A549 (cell line): ENCODE results near the gene SNW1. TPM values are rescaled to one million over a fixed set of nuclear protein-coding genes. Genes with fewer than 3 reads are reported as not detected.
"Not testable (repeated sequence)": the region's sequence is repeated elsewhere in the genome, so short reads cannot be mapped to it uniquely, and the experiment has no call there.

Source experiments
- ATAC-seq, 2 experiments: fragments of 200-7000 bp in 1 of 2; fragments of >200 bp in 1 of 2; cut with Nextera tagmentation in 1 of 2; cut with Tn5 transposase in 1 of 2; 3 replicates each; pipeline versions ENCODE4 v1.8.0 to v1.9.1; 2018 to 2020; ENCODE audit warnings: mild to moderate bottlenecking in 1 of 2, moderate library complexity in 1 of 2
- CTCF ChIA-PET: fragments of 300-600 bp; sonication (Branson Sonifier 250); formaldehyde crosslinking; extraction: SDS; loops from one replicate; lab custom pipeline; 2021; ENCODE audit warnings: antibody characterized with exemption, inconsistent platforms; lab: Yijun Ruan, JAX
- POLR2A ChIA-PET: fragments of 350-600 bp; formaldehyde crosslinking; extraction: SDS; loops from one replicate; lab custom pipeline; 2021; ENCODE audit warnings: antibody characterized with exemption, inconsistent platforms; lab: Yijun Ruan, JAX
- DNase-seq, 2 experiments: peaks; one replicate each; pipeline versions ENCODE4 v3.0.0 to v3.0.0-alpha.2; 2011 to 2016; ENCODE audit warnings: low read depth in 1 of 2, low spot score in 1 of 2
- FAIRE-seq: peaks from 2 replicates; lab custom pipeline; 2011; peaks lifted over from hg19 to GRCh38; lab: Jason Lieb, UNC
- H3K27ac ChIP-seq, 2 experiments: fragments of >200 bp; sonication (Bioruptor Twin); formaldehyde crosslinking; 3 replicates each; pipeline ENCODE4 v1.5.1; 2016 to 2017
- H3K4me1 ChIP-seq: fragments of >200 bp; sonication (Bioruptor Twin); formaldehyde crosslinking; 3 replicates; pipeline ENCODE4 v1.6.1; 2016
- H3K4me2 ChIP-seq: fragments of >200 bp; sonication (Bioruptor Twin); formaldehyde crosslinking; 3 replicates; pipeline ENCODE4 v1.6.1; 2016
- H3K4me3 ChIP-seq: fragments of >200 bp; sonication (Bioruptor Twin); formaldehyde crosslinking; 3 replicates; pipeline ENCODE4 v1.5.1; 2016
- H3K9me3 ChIP-seq: fragments of >200 bp; sonication (Bioruptor Twin); formaldehyde crosslinking; 3 replicates; pipeline ENCODE4 v1.6.1; 2016
- BCL3 ChIP-seq: fragments of >200 bp; sonication (Bioruptor Twin); formaldehyde crosslinking; IDR thresholded peaks from 3 replicates; pipeline ENCODE4 v1.6.1; 2016
- BHLHE40 ChIP-seq: IDR thresholded peaks from 2 replicates; pipeline ENCODE4 v1.6.1; 2012; ENCODE audit warnings: low read depth, low read length, inconsistent platforms
- CEBPB ChIP-seq, 2 experiments: fragments of >200 bp in 1 of 2; sonication (Bioruptor Twin) in 1 of 2; formaldehyde crosslinking in 1 of 2; IDR thresholded peaks; 2 replicates each; pipeline ENCODE4 v1.6.1; 2012 to 2016
- CHD2 ChIP-seq: fragments of 150-350 bp; IDR thresholded peaks from 2 replicates; pipeline ENCODE4 v1.6.1; 2014; ENCODE audit warnings: low read length; ENCODE audit not compliant: partially characterized antibody
- CHD4 ChIP-seq: fragments of 200-600 bp; sonication (generic); IDR thresholded peaks from 2 replicates; pipeline ENCODE4 v1.6.1; 2016; ENCODE audit warnings: antibody characterized with exemption, mild to moderate bottlenecking, borderline replicate concordance
- ELK1 ChIP-seq: fragments of 150-350 bp; IDR thresholded peaks from 2 replicates; pipeline ENCODE4 v1.6.1; 2014; ENCODE audit warnings: low read depth, mild to moderate bottlenecking, low read length
- EP300 ChIP-seq, 2 experiments: fragments of >200 bp; sonication (Bioruptor Twin); formaldehyde crosslinking; IDR thresholded peaks; 2 replicates in 1 of 2; 3 replicates in 1 of 2; pipeline ENCODE4 v1.6.1; 2016 to 2017
- MYC ChIP-seq: IDR thresholded peaks from 2 replicates; pipeline ENCODE4 v1.6.1; 2012; ENCODE audit warnings: mild to moderate bottlenecking, inconsistent platforms, low read length, improper control_type of control experiment, borderline replicate concordance
- RARB ChIP-seq: fragments of 250-450 bp; sonication (Bioruptor Pico); IDR thresholded peaks from 2 replicates; pipeline ENCODE4 v1.8.0; 2021; ENCODE audit warnings: mild to moderate bottlenecking, moderate library complexity
- RNF2 ChIP-seq: fragments of 200-600 bp; sonication (generic); IDR thresholded peaks from 2 replicates; pipeline ENCODE4 v1.6.1; 2016; ENCODE audit warnings: low read depth, mild to moderate bottlenecking, antibody characterized with exemption, moderate library complexity, borderline replicate concordance
- SREBF2 ChIP-seq: fragments of 450-650 bp; IDR thresholded peaks from 2 replicates; pipeline ENCODE4 v1.6.1; 2014; ENCODE audit warnings: mild to moderate bottlenecking, moderate library complexity
- ZC3H11A ChIP-seq: fragments of 450-650 bp; IDR thresholded peaks from 2 replicates; pipeline ENCODE4 v1.6.1; 2014; ENCODE audit warnings: antibody characterized with exemption, mild to moderate bottlenecking
- WGBS: methylation state at CpG from one replicate; pipeline ENCODE4 v1.1.6; 2017; ENCODE audit errors: missing lambda C conversion rate; 5-methylcytosine and 5-hydroxymethylcytosine counted together
- polyA plus RNA-seq, 4 experiments: library from polyadenylated mRNA; depleted of rRNA in 3 of 4; stranded (reverse); fragments of >200 nt; fragmentation: RNase III in 1 of 4; extraction: RNeasy Plus Mini Kit Qiagen cat#74134 plus additional on column Dnase treatment in 1 of 4; gene quantifications; 2 replicates in 3 of 4; 3 replicates in 1 of 4; pipeline ENCODE4 v1.2.3, GENCODE V29; 2011 to 2017

Gene SNW1
- polyA plus RNA-seq, 2 of the 4 experiments (the other 2 are of a cell fraction), result 64.8 to 84.0 TPM

- TF ChIP-seq ELK1 (no peak), CHD2 (no peak), MYC (peak; percentile 72; the same call in 1 of the 2 replicates)
These were observed 39.1 kb upstream of the SNW1 start, which contains the start of gene ADCK1 (continued) for GRCh38 chr14:77799863-77800730.

GRCh38 chr14:77799456-77799855 lies 38.5 kb upstream of the SNW1 start:
- CTCF ChIA-PET, result interaction anchor here (0.6 to 2.3 kb wide), 2 partner anchors 37 to 408 kb away, joined by 3 to 17 read pairs; partner anchors contain the start of gene SNW1
- not testable (repeated sequence) for FAIRE-seq, DNase-seq, H3K9me3 ChIP-seq
- Histone ChIP-seq H3K27ac (peak overlapping the region; percentile 94 to 98), H3K4me3 (peak overlapping the region; percentile 66), H3K4me1 (peaks cover 13% of the 10 kb centered on the region), H3K4me2 (peak overlapping the region; percentile 80)
- peak in 1 of 2 experiments; percentile 6; a peak in 2 of 6 replicates for ATAC-seq
- POLR2A ChIA-PET, result interaction anchor here (0.6 to 2.0 kb wide), 3 partner anchors 17 to 38 kb away, joined by 3 to 13 read pairs (median 3); partner anchors contain the start of gene SNW1
- WGBS, result 76% methylated on average over 13 of the region's 13 CpGs

- Histone ChIP-seq H3K4me1 (peaks cover 13% of the 10 kb centered on the region), H3K4me2 (no peak overlapping the region), H3K9me3 (no peaks in the 10 kb centered on the region), H3K4me3 (no peak overlapping the region), H3K27ac (no peak overlapping the region)
- FAIRE-seq (no peak), ATAC-seq (no peak), DNase-seq (no peak)
- 77% methylated on average over 4 of the region's 4 CpGs for WGBS
- TF ChIP-seq ELK1 (no peak), RNF2 (no peak), MYC (no peak), BHLHE40 (no peak), RARB (no peak)
- ChIA-PET CTCF (interaction anchor here (1.3 kb wide), 1 partner anchor 12 kb away, joined by 4 read pairs; no protein-coding TSS in a partner anchor), POLR2A (no interaction called here)
These were observed 33.4 kb upstream of the SNW1 start for GRCh38 chr14:77794357-77794756.

GRCh38 chr14:77793255-77793654 lies 32.3 kb upstream of the SNW1 start:
- POLR2A ChIA-PET, ATAC-seq: not testable (repeated sequence)
- 56% methylated on average over 3 of the region's 3 CpGs for WGBS

GRCh38 chr14:77791225-77791600 lies 30.3 kb upstream of the SNW1 start:
- FAIRE-seq, result no peak
- H3K27ac ChIP-seq, result no peak overlapping the region
- H3K4me1 ChIP-seq, result peaks cover 8% of the 10 kb centered on the region
- POLR2A ChIA-PET, result no interaction called here
- H3K4me3 ChIP-seq, result no peak overlapping the region
- no peak for DNase-seq
- no peak overlapping the region for H3K4me2 ChIP-seq
- 0% methylated on average over 1 of the region's 1 CpG for WGBS
- CTCF ChIA-PET, result interaction anchor here (0.8 to 1.1 kb wide), 2 partner anchors 30 to 60 kb away, joined by 3 read pairs; no protein-coding TSS in a partner anchor
- no peaks in the 10 kb centered on the region for H3K9me3 ChIP-seq
- no peak for TF ChIP-seq CEBPB (IDR thresholded peaks at IDR 0.05)
- no peak for TF ChIP-seq EP300 (IDR thresholded peaks at IDR 0.05)
- no peak for TF ChIP-seq BHLHE40
- TF ChIP-seq ZC3H11A, result no peak
- no peak for TF ChIP-seq CHD4
- no peak for TF ChIP-seq SREBF2
- no peak for TF ChIP-seq RARB
- no peak for TF ChIP-seq BCL3
- TF ChIP-seq, all 56 proteins: peak for 0
- no peak for ATAC-seq

More at GRCh38 chr14:77793255-77793654, 32.3 kb upstream of the SNW1 start:
- CTCF ChIA-PET, result interaction anchor here (1.3 kb wide), 1 partner anchor 11 kb away, joined by 4 read pairs; no protein-coding TSS in a partner anchor
- H3K4me3 ChIP-seq, H3K9me3 ChIP-seq, H3K27ac ChIP-seq, H3K4me2 ChIP-seq, FAIRE-seq, DNase-seq: not testable (repeated sequence)
- peaks cover 13% of the 10 kb centered on the region for H3K4me1 ChIP-seq
